Ovary (tissue), 3 donors: ENCODE results near the gene PLAAT3.

ENCODE experiments used
- EP300 ChIP-seq: sonication (generic); formaldehyde crosslinking; IDR thresholded peaks from one replicate; pipeline ENCODE4 v1.6.1; 2017; ENCODE audit warnings: antibody characterized with exemption
- POLR2A ChIP-seq: fragments of 450-650 bp; IDR thresholded peaks from one replicate; pipeline ENCODE4 v1.6.1; 2017; ENCODE audit warnings: antibody characterized with exemption, mild to moderate bottlenecking, moderate library complexity
- TF ChIP-seq, protein P1 (sequence below), 3 donors: fragments of 450-650 bp in 2 of 3; fragments of 200-600 bp in 1 of 3; IDR thresholded peaks; one replicate each; pipeline versions ENCODE4 v1.5.1 to v1.8.0; 2016 to 2022; ENCODE audit warnings: antibody characterized with exemption in 3 of 3, mild to moderate bottlenecking in 1 of 3
- donor health status: DM: no; HTN: no; CAD: no.

DNA sequence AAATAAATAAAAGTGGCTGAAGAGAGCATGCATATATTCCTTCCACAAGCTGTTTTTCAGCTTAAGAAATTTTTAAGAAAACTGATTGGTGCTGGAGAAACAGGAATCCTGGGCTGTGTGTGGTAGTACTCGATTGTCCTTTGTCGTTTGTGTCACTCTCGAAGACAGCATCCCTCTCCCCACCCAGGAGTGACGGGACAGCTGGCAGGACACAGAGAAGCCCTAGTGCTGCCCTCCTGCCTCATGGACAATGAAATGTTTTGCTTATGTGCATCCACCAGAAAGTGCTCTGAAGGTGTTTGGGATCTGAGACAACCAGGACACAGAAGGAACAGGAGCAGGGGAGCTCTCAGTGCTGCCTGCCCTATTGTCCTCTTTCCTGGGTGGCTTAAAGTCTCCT lies 64.8 kb downstream of the PLAAT3 start:
- TF ChIP-seq, protein P1, sequence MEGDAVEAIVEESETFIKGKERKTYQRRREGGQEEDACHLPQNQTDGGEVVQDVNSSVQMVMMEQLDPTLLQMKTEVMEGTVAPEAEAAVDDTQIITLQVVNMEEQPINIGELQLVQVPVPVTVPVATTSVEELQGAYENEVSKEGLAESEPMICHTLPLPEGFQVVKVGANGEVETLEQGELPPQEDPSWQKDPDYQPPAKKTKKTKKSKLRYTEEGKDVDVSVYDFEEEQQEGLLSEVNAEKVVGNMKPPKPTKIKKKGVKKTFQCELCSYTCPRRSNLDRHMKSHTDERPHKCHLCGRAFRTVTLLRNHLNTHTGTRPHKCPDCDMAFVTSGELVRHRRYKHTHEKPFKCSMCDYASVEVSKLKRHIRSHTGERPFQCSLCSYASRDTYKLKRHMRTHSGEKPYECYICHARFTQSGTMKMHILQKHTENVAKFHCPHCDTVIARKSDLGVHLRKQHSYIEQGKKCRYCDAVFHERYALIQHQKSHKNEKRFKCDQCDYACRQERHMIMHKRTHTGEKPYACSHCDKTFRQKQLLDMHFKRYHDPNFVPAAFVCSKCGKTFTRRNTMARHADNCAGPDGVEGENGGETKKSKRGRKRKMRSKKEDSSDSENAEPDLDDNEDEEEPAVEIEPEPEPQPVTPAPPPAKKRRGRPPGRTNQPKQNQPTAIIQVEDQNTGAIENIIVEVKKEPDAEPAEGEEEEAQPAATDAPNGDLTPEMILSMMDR (IDR thresholded peaks at IDR 0.05), result no peak
- TF ChIP-seq POLR2A (no peak), EP300 (no peak)
